Inflammatory macrophage (primary cell): ENCODE measurements around the gene AJUBA.
A peak's percentile ranks its signal among the peaks of the same experiment; 100 is the strongest.
"Not testable (repeated sequence)": the region's sequence is repeated elsewhere in the genome, so short reads cannot be mapped to it uniquely, and the experiment has no call there.

Experiments
- DNase-seq, 2 donors: peaks; one replicate each; pipeline ENCODE4 v3.0.0-alpha.2; 2020 to 2022

Gene AJUBA

DNA sequence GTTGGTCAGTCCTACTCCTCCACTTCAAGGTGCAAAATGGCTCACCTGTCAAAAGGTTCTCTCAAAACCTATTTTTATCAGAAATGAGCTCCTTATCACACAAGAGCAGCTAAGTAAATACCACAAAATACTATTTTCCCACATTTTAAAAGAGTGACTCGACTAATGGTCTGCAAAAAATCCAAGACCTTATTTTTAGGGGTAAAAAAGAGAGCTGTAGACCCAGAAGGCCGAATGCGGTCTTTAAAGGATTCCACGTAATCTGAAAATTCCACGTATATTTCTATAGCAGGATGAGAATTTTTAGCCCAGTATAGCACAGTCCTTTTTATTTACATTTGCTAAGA, 23.8 kb upstream of the AJUBA start:
- DNase-seq: no peak

DNA sequence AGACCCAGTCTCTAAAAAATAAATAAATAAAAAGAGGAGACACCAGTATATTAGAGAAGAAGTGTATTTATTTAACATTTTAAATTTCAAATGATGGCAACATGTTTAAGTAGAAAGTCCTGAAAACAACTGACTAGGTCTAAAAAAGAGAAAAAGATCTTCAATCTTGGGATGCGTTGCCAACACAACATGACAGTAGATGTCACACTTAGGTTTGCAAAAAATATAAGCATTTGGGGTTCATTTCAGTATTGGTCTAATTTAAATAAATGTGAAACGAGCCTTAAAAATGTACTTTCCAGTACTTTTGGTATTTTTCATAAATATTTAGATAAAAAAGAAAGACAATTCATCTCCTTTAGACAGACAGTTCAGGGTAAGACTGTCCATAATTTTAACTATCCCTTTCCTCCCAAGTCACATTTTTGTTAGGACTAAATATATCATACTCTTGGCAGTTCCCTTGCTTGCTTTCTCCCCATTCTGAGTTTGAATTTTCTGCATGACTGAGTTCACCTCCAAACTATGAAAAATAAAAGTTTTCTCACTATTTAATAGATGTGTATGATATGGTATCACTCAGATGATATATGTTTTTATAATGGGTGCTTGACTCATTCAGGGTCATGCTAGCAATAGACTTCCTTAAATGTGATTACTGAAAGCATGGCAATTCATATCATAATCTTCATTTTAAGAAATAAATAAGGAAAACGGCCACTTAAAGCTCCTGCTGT, 23.3 kb upstream of the AJUBA start:
- DNase-seq: peak; percentile 15 to 21

DNA sequence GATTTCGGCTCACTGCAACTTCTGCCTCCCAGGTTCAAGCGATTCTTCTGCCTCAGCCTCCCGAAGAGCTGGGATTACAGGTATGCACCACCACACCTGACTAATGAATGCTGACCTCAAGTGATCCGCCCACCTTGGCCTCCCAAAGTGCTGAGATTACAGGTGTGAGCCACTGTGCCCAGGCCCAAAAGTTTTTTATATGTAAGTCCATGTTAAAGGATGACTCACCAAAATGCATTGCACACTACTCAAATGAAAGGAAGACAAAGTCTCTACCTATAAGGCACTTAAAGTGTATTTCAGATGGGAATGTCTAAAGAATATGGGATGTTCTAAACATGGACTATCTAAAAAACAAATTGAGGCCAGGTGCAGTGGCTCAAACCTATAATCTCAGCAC, 21.9 kb upstream of the AJUBA start:
- DNase-seq: not testable (repeated sequence)

DNA sequence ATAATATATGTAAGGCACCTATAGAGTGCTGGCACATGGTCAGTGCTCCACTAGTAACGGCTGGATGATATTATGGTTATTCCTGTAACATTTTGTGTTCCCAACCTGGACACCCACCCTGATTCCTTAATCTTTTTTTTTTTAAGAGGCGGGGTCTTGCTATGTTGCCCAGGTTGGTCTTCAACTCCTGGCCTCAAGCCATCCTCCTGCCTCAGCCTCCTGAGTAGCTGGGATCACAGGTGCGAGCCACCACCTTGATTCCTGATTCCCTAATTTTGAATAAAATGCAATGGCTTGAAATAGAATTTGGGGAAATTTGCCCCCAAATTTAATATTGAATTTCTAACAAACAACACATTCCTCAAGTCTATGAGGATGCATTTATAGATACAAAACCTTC, 20.2 kb upstream of the AJUBA start:
- no peak for DNase-seq

DNA sequence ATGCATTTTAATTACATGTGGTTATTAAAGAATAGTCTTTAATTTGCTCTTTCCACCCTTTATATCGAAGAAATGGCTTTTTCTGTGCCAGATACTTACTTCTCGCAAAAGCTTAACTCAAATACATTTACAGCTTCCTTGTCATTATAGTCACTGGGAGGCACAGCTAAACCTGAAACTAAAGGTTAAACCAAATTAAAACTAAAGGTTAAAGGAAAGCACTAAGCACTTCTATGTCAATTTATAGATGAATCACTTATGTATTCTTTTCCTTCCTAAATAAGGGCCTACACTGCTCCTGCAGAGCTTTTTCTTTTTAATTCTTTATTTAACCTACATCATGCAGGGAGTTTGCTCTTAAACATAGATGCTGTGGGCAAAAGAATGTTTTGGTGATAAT, 18.5 kb upstream of the AJUBA start:
- DNase-seq: no peak

DNA sequence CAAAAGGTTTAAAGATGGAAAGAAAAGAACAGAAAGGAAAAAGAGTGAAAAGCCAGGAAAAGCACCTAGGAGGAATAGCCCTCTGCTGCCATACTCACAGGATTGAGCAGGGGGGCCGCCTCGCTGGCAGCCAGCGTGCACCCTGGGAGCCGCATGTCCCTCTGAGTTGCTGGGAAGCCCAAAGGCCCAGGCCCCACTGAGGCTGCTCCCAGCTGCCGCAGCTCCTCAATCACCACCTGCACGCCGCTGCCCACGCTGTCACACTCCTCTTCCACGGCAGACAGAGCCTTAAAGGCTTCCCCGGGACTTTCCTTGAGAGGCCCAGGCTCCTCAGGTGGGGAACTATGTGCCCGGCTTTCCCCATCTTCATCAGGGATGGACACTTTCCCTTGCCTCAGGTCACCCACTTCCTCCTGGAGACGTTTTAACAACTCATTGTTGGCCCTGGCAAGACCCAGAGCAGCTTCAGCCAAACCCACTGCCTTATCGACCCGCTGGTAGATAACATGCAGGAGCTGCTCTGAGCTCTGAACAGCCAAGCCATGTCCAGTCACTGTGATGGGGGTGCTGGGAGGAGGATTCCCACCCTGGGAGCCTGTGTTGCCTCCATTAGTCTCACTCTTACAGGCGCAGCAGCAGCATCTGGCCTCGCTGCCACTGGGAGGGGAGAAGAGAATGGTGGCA, 16.1 kb upstream of the AJUBA start:
- DNase-seq: no peak

DNA sequence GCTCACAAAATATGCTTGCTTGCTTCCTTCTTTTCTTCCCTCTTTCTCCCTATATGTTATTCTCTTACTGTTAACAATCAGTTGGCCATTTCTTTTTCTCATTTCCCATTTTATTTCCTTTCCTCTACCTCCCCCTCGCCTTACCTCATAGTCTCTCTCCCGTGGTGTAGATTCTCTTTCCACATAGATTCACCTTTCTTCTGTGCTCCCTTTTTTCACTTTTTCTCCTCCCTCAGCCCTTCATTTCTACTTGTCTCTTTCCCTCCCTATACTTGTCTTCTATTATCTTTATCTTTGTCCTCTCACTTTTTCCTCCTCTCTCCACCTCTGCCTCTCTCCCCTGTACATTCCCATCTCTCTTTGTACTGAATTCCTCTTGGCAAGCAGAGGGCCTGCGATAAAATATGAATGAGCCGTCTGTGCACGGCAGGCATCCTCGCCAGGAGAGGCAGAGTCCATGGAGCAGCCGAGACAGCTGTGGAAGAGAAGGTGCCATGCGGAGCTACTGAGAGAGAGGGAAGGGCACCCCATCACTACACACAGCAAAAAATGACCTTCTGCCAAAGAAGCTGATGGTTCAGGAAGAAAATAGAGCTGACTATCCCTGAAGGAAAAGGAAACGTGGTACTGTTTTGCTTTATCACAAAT, 15.4 kb upstream of the AJUBA start:
- no peak for DNase-seq

DNA sequence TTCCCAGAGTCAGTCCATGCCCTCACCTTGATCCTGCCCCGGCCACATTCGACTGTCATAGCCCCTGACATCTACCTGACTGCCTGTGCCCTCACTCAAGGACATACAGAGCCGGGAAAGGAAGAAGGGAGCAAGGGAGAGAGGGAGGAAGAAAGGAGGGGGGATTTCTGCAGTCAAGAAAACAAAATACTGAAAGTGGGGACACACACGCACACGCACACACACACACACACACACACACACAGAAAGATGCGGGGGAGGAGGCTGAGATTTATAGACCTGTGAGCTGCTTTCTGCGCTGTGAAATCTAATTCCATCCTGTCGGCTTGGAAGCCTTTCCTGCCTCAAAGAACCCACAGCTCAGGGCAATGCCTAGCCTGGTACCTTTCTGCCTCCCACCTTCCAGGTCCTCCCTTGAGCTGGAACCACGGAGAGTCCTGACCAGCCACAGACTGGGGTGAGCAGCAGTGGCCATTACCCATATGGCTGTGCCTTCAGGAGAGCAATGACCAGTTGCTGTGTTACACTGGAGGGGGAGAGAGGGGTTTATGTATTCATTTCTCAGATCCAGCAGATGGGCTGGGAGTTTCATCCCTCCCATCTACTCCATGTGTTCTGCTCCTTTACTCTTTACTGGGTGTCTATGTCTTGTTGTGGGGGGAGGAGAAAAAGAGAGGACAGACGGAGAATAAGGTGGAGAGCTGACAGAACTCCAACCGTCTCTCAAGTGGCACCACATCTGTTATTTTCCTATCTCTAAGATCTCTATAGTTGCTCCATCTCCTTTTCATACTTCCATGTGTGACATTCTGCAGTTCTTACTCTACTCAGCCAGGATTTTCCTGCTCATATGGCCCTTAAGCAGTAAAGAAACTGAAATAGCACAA, 14.7 kb upstream of the AJUBA start:
- DNase-seq: no peak

DNA sequence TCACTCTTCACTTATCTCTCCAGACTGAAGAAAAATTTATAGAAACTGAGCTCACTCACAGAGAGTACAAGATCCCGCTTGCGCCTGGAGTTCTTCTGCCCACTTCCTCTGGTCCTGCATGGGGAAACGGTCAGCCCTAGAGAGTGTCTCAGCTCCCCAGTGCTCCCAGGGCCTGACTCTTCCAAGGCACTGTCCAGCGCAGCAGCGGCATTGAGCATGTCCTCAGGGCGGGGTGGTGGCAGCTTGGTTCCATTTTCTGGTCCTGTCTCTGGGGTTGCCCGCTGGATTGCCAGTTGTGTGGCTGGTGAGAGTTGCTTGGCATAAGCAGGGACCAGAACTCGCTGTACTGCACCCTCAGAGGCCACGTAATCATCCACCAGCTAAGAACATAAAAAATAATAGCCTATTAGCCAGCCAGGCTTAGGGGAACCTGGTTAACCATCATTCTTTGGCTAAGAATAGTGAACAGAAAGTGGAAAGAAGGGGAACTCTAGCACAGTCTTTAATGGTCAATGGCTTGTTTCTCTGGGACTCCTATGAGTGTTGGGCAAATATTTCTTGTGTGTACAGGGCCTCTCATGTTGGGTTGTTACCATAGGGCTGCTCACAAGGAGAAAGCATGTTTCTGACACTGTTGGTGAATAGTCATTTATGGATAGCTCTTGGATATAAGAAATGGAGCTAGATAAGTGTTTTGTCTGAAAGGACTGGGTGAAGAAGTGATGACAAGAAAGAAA, 13.7 kb upstream of the AJUBA start:
- DNase-seq: no peak

DNA sequence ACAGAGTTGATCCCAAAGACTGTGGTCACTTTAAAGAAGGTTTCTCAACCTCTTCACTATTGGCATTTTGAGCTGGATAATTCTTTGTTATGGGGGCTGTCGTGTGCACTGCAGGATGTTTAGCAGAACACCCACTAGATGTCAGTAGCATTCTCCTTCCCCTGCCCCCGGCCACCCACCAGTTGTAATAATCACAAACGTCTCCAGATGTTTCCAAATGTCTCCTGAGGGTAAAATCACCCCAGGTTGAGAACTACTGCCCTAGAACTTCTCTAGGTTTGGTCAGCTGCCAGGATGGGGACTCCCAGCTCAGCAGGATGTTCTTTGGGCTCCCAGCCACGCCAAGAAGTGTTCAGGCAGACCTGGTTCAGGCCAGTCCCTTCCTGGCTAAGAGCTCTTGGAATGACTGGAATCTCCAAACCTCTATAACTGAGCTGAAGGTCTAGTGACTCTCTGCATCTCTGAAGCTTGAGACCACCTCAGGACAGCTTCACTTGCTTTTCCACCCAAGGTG, 12.5 kb upstream of the AJUBA start:
- DNase-seq: peak; percentile 29 to 37

DNA sequence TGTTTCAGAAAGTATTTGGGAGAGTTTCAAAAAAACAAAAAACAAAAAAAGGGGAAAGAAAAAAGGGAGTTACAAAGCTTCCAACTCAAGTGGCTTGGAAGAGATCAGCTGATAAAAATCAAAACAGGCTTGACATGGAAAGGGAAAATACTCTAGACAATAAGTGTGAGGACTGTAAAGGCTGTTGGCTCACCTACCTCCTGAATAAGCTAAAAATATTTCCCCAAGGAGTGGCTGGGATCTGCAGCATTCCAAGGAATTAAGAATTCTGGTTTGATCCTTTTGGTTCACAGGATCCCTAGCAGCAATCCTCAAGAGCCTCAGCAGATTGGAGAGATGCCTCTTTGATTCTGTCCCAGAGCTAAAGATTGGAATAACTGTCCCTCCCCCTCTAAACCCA, 11.2 kb upstream of the AJUBA start:
- no peak for DNase-seq

DNA sequence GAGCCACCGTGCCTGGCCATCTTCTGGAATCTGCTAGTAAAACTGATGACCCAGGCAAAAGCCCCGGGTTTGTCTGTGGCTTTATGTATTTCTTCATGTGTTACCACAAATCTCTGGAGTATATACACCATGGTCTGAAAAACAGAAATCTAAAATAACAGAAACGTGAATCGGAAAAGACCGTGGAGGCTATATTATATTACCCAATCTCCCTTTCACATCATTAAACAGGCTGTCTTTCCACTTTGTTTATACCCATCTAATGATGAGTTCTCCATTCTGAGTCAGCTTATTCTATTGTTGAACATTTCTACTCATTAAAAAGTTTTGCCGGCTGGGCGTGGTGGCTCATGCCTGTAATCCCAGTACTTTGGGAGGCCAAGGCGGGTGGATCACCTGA, 9.5 kb upstream of the AJUBA start:
- no peak for DNase-seq

DNA sequence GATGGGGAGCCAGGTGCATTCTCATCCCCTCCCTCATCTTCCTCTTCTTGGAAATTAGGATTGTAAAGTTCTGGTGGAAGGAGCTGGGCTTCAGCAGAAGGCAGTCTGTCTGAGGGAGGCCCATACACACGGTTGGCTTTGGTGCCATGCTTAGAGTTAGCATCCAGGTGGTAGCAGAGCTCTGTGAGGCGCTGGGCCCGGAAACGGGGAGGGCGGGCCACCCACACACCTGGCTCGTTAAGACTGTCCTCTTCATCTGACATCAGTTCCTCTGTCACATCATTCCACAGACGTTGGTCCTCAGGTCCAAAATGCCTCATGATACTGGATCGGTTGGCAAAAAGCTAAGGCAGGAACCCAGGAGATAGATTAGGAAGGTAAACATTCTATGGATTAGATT, 4.9 kb upstream of the AJUBA start:
- no peak for DNase-seq

DNA sequence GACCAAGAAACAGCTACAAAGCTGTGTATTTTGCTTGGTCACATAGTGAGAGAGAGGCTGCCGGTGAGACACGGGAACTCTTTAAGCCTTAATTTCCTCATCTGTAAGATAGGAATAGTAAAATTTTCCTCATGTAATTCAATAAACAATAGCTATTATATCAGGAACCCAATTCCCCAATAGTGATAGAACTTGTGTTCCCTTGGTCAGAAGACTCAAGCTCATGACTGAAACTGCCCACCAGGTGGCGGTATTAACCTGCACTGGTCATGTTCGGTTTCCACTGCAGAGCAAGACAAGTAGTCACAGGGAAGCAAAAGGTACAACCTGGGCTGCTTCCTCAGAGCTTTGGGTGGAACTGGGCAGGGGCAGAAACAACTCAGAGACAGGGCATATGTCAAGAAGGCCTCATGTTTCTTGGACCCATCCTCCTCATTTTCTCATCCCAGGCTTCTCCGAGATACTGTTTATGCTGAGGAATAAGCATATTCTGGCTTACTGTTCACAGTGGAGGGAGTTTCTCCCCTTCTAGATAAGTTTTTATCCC, 4.2 kb upstream of the AJUBA start:
- DNase-seq: peak; percentile 88 to 91

DNA sequence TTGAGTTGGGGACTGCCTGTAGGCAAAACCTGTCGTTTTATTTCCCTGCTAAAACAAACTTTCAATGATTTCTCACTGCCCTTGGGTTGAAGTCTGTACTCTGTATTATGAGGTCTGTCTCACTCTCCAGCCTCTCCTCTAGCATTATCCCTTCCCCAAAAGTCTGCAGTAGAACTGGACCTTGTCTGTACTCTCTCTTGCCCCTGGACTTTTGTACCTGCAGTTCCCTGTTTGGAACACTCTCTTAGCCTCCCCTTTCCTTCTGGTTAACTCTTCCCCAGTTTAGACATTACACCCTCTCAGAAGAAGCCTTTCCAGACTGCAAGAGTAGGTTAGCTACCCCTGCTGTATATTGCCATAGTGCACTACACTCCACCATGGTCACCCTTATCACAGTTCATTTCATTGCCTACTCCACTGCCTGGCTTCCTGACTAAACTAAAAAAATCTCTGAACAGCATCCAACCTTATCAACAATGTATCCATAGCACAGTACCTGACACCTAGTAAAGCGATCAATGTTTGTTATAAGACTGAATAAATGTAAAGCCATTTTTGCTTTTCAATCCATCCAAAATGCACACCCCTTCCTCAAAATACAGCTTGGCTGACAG, 3.6 kb upstream of the AJUBA start:
- no peak for DNase-seq

DNA sequence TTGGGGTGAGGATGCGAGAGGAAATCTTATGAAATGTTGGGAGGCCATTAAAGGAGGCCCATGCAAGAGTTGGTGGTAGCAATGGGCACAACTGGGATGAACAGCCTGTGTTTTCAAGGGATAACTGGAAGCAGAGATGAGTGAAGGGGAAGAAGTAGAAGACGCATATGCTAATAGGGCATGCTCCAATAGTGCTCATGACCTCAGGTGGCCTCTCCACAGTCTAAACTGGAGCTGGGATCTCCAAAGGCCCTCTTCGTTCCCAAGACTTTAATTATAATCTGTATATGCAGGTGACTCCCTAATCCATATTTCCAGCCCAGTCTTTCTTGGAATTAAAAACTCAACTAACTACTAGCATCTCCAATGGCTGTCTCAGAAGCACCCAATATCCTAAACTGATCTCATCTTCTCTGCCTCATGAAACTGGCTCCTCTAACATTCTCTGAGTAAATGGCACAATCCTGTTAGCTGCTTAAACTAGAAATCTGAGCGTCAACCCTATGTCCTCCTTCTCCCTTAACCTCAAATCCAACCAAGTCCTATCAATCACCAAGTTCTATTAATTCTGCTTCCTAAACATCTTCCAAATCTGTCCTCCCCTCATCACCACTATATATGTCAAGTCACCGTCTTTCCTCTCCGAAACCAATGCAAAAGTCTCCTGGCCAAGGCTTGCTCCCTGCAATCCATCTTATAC, 2.8 kb upstream of the AJUBA start:
- no peak for DNase-seq

DNA sequence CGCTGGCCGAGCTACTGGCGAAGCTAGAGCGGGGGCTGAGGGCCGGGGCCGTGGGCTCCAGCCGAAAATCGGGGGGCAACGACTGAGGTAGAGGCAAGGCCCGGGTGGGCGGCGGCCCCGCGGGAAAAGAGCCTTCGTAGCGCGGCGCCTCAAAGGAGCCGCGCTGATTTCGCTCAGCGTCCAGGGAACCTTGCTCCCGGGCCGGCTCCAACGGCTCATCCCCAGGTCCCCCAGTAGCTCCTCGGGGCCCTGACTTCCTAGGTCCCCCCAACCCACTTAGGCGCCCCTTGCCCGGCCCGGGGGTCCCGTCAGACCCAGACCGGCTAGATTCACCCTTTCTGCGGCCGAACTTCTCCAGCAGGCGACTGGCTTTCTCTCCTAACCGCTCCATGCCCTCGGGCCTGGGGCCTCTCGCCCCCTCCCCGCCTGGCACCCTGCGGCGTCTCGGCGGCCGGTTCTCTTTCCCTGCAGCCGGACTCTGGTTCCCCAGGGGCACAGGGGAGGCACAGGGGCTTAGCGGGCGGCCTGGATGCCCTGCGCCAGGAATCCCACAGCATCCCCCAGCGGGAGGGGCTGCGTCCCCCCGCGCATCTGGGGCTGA, 375 bp downstream of the AJUBA start:
- no peak for DNase-seq

DNA sequence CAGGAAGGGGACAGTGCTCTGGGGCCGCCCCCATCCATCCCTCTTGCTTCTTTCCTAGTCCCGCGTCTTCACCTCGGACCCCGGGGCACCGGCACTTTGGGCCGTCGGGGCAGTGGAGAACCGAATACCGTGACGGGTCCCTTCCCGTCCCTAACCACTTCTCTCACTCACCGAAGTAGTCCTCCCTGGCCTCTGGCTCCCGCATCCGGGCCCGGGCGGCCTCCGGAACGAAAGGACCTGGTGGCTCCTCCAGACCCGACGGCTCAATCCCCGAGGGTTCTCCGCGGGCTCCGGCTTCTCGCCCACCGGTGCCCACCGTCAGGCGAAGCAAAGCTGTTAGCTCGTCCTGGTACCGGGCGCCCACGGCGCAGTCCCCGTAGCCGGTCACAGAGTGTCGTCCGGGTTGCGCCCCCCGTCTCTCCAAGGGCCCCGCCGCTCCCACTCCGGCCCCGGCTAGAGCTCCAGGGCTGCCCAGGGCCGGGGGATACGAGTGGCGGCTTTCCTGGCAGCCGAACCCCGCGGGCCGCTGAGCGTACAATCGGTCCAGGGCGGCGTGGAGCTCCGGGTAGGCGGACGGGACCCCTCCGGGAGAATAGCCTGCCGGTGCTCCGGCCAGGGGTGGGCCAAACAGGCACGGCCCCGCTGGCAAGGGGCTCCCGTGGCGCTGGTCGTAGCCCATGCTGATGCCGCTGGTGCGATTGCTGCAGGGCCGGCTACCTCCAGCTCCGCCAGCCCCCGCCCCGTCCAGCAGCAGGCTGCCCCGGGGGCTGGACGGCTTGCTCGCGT, 1.1 kb downstream of the AJUBA start:
- no peak for DNase-seq

DNA sequence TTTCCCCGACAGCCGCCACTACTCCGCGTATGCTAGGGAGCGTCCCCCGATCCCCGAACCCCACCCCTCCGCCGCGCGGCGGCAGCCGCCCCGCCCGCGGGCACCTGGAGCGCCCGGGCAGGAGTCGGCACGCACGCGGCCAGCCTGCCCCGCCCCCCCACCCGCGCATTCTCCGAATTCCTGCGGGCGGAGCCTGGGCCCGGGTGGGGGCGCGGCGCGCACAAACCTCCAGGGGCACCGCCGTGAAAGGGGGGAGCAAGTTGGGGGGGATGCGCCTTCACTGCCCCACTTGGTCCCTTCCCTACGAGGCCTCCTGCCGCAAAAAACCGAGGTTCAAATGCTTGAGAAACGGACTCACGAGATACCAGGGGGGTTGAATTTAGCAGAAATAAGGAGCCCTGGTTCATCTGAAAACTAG, 1.7 kb downstream of the AJUBA start:
- no peak for DNase-seq
